Motor neuron (in vitro differentiated cells): Measurements from ENCODE around the gene CPED1. TPM values are rescaled to one million over a fixed set of nuclear protein-coding genes. Genes with fewer than 3 reads are reported as not detected.
A peak's percentile ranks its signal among the peaks of the same experiment; 100 is the strongest.

Experiments used
- ATAC-seq, 8 experiments: fragments of 200-7000 bp; cut with Tn5 transposase; replicated peaks in 6 of 8; 2 replicates each; pipeline ENCODE4 v1.8.0; 2021; ENCODE audit warnings: mild to moderate bottlenecking in 8 of 8, moderate library complexity in 8 of 8
- H3K27ac ChIP-seq, 2 donors: fragments of 250-450 bp; sonication (Bioruptor Pico); 2 replicates each; pipeline ENCODE4 v1.9.0; 2021; ENCODE audit warnings: antibody characterized with exemption in 2 of 2, mild to moderate bottlenecking in 2 of 2, moderate library complexity in 1 of 2
- H3K4me1 ChIP-seq, 2 donors: fragments of 250-450 bp; sonication (Bioruptor Pico); replicated peaks in 1 of 2; 2 replicates each; pipeline ENCODE4 v1.6.1; 2021; ENCODE audit warnings: antibody characterized with exemption in 2 of 2, mild to moderate bottlenecking in 2 of 2, moderate library complexity in 1 of 2
- H3K4me3 ChIP-seq, 5 donors: fragments of 250-450 bp; sonication (Bioruptor Pico); 2 replicates each; pipeline ENCODE4 v1.9.0; 2021; ENCODE audit warnings: antibody characterized with exemption in 5 of 5, mild to moderate bottlenecking in 5 of 5, moderate library complexity in 4 of 5
- WGBS, 10 experiments: fragments of 450-650 bp; shearing (Covaris generic); methylation state at CpG; one replicate each; pipeline ENCODE4 v1.0.0; 2022; 5-methylcytosine and 5-hydroxymethylcytosine counted together
- in situ Hi-C, 9 experiments: fragments of 400-800 bp; cut with MboI; loops; one replicate each; pipeline ENCODE4 v1.15.0; 2021; ENCODE audit warnings: low sequenced_read_pairs in 9 of 9, low pct_unique_long_range_greater_than_20kb in 2 of 9; ENCODE audit not compliant: unreplicated experiment in 9 of 9
- total RNA-seq, 8 experiments: library from RNA; unstranded; fragments of 300-600 nt; gene quantifications; 2 replicates each; pipeline versions ENCODE4 v1.2.3 to v1.2.4, GENCODE V29; 2022

CPED1 gene
- total RNA-seq, 8 experiments from 2014 or later: 0.05 to 21.8 (median 0.47) TPM; not detected in 1

- H3K4me3 ChIP-seq: no peak overlapping the region
- H3K27ac ChIP-seq: no peak overlapping the region
- in situ Hi-C loops: loop anchor here in 3 of 9 experiments (25.0 kb wide), 2 partner anchors 94 to 344 kb away; partner anchors contain the start of gene WNT16 (in 1 of the 3)
- ATAC-seq: peak in 3 of 8 experiments; percentile 10 to 75 (median 22)
- H3K4me1 ChIP-seq: no peaks in the 10 kb centered on the region
These were observed 4.5 kb downstream of the CPED1 start for GRCh38 chr7:120992965-120993494.

- Histone ChIP-seq H3K4me1 (no peaks in the 10 kb centered on the region), H3K4me3 (no peak overlapping the region), H3K27ac (no peak overlapping the region)
- in situ Hi-C loops: loop anchor here in 3 of 9 experiments (25.0 kb wide), 2 partner anchors 94 to 344 kb away; partner anchors contain the start of gene WNT16 (in 1 of the 3)
- ATAC-seq: no peak
- WGBS, 10 experiments: 50 to 100% (median 90%) methylated on average over 1 to 4 of the region's 5 CpGs; no CpG with 5 or more reads in 4 of the 10 experiments
These were observed 5.2 kb downstream of the CPED1 start for GRCh38 chr7:120993553-120994191.

- WGBS, 10 experiments: 72 to 100% (median 91%) methylated on average over 1 to 5 of the region's 5 CpGs
- peak in 1 of 8 experiments; percentile 10 for ATAC-seq
- Histone ChIP-seq H3K4me1 (no peaks in the 10 kb centered on the region), H3K27ac (no peak overlapping the region), H3K4me3 (no peak overlapping the region)
- in situ Hi-C loops: loop anchor here in 3 of 9 experiments (25.0 kb wide), 2 partner anchors 93 to 343 kb away; partner anchors contain the start of gene WNT16 (in 1 of the 3)
These were observed 6.2 kb downstream of the CPED1 start for GRCh38 chr7:120994512-120995410.

- ATAC-seq: no peak
- no peaks in the 10 kb centered on the region for H3K4me1 ChIP-seq
- no peak overlapping the region for H3K27ac ChIP-seq
- WGBS, 10 experiments: 67 to 100% (median 93%) methylated on average over 1 to 2 of the region's 2 CpGs; no CpG with 5 or more reads in 1 of the 10 experiments
- H3K4me3 ChIP-seq: no peak overlapping the region
- in situ Hi-C loops: loop anchor here in 3 of 9 experiments (25.0 kb wide), 2 partner anchors 92 to 342 kb away; partner anchors contain the start of gene WNT16 (in 1 of the 3)
These were observed 7.1 kb downstream of the CPED1 start for GRCh38 chr7:120995654-120996053.

GRCh38 chr7:120996333-120996987, 7.9 kb downstream of the CPED1 start:
- in situ Hi-C loops: loop anchor here in 3 of 9 experiments (25.0 kb wide), 2 partner anchors 91 to 341 kb away; partner anchors contain the start of gene WNT16 (in 1 of the 3)
- Histone ChIP-seq H3K27ac (no peak overlapping the region), H3K4me1 (no peaks in the 10 kb centered on the region)

GRCh38 chr7:120996988-120997345, 8.5 kb downstream of the CPED1 start:
- no peak overlapping the region for H3K27ac ChIP-seq
- in situ Hi-C loops: loop anchor here in 3 of 9 experiments (25.0 kb wide), 2 partner anchors 90 to 340 kb away; partner anchors contain the start of gene WNT16 (in 1 of the 3)

More at GRCh38 chr7:120996333-120996987, 7.9 kb downstream of the CPED1 start:
- peak in 3 of 8 experiments; percentile 25 to 45 (median 32) for ATAC-seq
- WGBS, 10 experiments: 86 to 100% (median 100%) methylated on average over 1 to 2 of the region's 2 CpGs; no CpG with 5 or more reads in 5 of the 10 experiments
- no peak overlapping the region for H3K4me3 ChIP-seq

GRCh38 chr7:120997882-120998474, 9.5 kb downstream of the CPED1 start:
- no peak overlapping the region for H3K4me3 ChIP-seq

More at GRCh38 chr7:120996988-120997345, 8.5 kb downstream of the CPED1 start:
- Histone ChIP-seq H3K4me3 (no peak overlapping the region), H3K4me1 (no peaks in the 10 kb centered on the region)
- ATAC-seq: no peak

GRCh38 chr7:120998520-120998919, 10.0 kb downstream of the CPED1 start:
- WGBS, 10 experiments: 0 to 100% (median 68%) methylated on average over 1 of the region's 1 CpG; no CpG with 5 or more reads in 2 of the 10 experiments
- in situ Hi-C loops: loop anchor here in 3 of 9 experiments (25.0 kb wide), 2 partner anchors 89 to 339 kb away; partner anchors contain the start of gene WNT16 (in 1 of the 3)
- no peak for ATAC-seq
- no peak overlapping the region for H3K27ac ChIP-seq
- no peak overlapping the region for H3K4me3 ChIP-seq
- H3K4me1 ChIP-seq: no peaks in the 10 kb centered on the region

More at GRCh38 chr7:120997882-120998474, 9.5 kb downstream of the CPED1 start:
- WGBS, 10 experiments: 52 to 97% (median 83%) methylated on average over 2 to 7 of the region's 7 CpGs; no CpG with 5 or more reads in 1 of the 10 experiments
- no peak for ATAC-seq
- Histone ChIP-seq H3K4me1 (no peaks in the 10 kb centered on the region), H3K27ac (no peak overlapping the region)
- in situ Hi-C loops: loop anchor here in 3 of 9 experiments (25.0 kb wide), 2 partner anchors 89 to 339 kb away; partner anchors contain the start of gene WNT16 (in 1 of the 3)

GRCh38 chr7:120998996-120999565, 10.6 kb downstream of the CPED1 start:
- ATAC-seq: no peak
- Histone ChIP-seq H3K27ac (no peak overlapping the region), H3K4me3 (no peak overlapping the region), H3K4me1 (no peaks in the 10 kb centered on the region)
- WGBS, 10 experiments: 43 to 100% (median 66%) methylated on average over 1 to 2 of the region's 2 CpGs
- in situ Hi-C loops: loop anchor here in 3 of 9 experiments (25.0 kb wide), 2 partner anchors 88 to 338 kb away; partner anchors contain the start of gene WNT16 (in 1 of the 3)

GRCh38 chr7:121000081-121000983, 11.8 kb downstream of the CPED1 start:
- no peak overlapping the region for H3K27ac ChIP-seq
- no peak overlapping the region for H3K4me3 ChIP-seq
- in situ Hi-C loops: no loop called here
- ATAC-seq: peak in 2 of 8 experiments; percentile 47 to 65
- no peaks in the 10 kb centered on the region for H3K4me1 ChIP-seq
- WGBS, 10 experiments: 10 to 100% (median 77%) methylated on average over 1 to 9 of the region's 9 CpGs
